ENCODE data around the gene LAMB4.

DNA sequence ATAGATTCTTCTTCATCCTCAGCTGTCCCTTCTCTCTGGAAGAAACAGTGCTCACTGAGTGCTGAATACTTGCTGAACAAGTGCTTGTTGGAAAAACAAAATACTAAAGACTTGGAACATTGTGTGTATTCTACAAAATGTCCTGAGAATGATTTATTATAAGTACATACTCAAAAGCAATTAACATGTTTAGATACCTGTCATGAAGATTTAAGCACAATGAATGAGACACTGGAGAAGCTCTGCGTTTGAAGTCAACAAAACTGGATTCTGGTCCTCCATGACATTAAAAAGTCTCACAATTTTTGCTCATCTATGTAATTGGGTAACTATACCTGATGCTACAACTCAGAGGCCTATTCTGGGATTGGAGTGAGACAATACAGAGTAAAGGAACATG lies 92.4 kb downstream of the LAMB4 start:
- TF ChIP-seq BHLHE40 (IDR thresholded peaks at IDR 0.05; ENCODE audit: borderline replicate concordance) = no peak
- no peak for TF ChIP-seq TARDBP (IDR thresholded peaks at IDR 0.05)
